ENCODE results near the gene TRAF6.

DNA sequence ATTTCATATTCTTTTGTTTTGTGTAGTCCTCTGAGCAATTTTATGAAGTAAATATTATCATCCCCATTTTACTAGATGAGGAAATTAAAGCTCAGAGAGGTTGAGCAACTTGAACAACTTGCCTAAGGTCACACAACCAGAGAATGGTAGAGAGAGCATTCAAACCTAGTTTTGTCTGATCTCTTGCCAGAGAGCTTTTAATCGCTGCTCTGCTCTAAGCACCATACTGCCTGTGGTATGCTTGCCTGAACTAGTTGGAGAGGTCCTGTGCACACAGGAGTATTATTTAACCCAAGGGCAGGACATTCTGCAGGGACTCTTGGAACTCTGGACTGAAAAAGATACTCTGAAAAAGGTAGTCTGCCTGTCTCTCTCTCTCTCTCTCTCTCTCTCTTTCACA lies 38.5 kb downstream of the TRAF6 start:
- TF ChIP-seq, protein P1, sequence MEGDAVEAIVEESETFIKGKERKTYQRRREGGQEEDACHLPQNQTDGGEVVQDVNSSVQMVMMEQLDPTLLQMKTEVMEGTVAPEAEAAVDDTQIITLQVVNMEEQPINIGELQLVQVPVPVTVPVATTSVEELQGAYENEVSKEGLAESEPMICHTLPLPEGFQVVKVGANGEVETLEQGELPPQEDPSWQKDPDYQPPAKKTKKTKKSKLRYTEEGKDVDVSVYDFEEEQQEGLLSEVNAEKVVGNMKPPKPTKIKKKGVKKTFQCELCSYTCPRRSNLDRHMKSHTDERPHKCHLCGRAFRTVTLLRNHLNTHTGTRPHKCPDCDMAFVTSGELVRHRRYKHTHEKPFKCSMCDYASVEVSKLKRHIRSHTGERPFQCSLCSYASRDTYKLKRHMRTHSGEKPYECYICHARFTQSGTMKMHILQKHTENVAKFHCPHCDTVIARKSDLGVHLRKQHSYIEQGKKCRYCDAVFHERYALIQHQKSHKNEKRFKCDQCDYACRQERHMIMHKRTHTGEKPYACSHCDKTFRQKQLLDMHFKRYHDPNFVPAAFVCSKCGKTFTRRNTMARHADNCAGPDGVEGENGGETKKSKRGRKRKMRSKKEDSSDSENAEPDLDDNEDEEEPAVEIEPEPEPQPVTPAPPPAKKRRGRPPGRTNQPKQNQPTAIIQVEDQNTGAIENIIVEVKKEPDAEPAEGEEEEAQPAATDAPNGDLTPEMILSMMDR (IDR thresholded peaks at IDR 0.05), result no peak
- no peak for TF ChIP-seq ZFX (IDR thresholded peaks at IDR 0.05; ENCODE audit: borderline replicate concordance)

All from 22Rv1 (cell line).